ENCODE data around the gene C10orf71. TPM values are rescaled to one million over a fixed set of nuclear protein-coding genes. Genes with fewer than 3 reads are reported as not detected.

Gene C10orf71
- total and polyA plus RNA-seq, 2 donors from 2014 or later = 0.28 TPM; not detected in 1

DNA sequence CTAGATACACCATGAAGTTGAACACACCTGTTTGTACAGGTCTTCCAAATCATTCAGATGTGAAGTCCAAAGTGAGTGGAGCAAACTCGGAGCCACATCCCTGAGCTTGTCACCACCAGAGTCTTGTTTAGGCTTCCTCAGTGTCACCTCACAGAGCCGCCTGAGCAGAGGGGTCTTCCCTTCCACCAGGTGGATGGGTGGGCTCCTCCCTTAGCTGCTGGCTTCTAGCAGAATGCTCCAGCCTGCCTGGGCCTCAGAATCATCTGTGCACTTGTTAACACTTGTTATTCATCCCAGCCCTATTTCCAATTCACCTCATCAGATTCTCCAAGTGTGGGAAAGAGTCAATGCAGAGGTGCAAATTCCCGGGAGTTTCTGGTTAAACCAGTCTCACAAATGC is 32.5 kb downstream of the C10orf71 start:
- no peaks in the 10 kb centered on the region for H3K4me1 ChIP-seq (ENCODE audit: control insufficient read depth in 2 of 3, insufficient read depth in 2 of 3, low read depth in 1 of 3, low read length in 3 of 3)
- H3K36me3 ChIP-seq (ENCODE audit: control insufficient read depth in 2 of 3, insufficient read depth in 3 of 3, low read length in 3 of 3) = no peaks in the 10 kb centered on the region
- intact Hi-C loops (cut with DNase I) = no loop called here
- no peaks in the 10 kb centered on the region for H3K9me3 ChIP-seq (ENCODE audit: control insufficient read depth in 2 of 3, insufficient read depth in 1 of 3, low read length in 3 of 3)
- DNase-seq (no peak), FAIRE-seq (no peak)
- no peak for TF ChIP-seq CTCF (IDR thresholded peaks at IDR 0.05; ENCODE audit: borderline replicate concordance, extremely low read depth, insufficient read depth)
- H3K9ac ChIP-seq (ENCODE audit: low read length in 3 of 3) = no peak overlapping the region
- H3K27me3 ChIP-seq (ENCODE audit: control insufficient read depth, insufficient read depth, low read length) = no peaks in the 10 kb centered on the region
- no peak overlapping the region for H3K4me3 ChIP-seq (ENCODE audit: low read length in 3 of 3)
- H3K27ac ChIP-seq (ENCODE audit: low read depth in 2 of 2, low read length in 2 of 2) = no peak overlapping the region

DNA sequence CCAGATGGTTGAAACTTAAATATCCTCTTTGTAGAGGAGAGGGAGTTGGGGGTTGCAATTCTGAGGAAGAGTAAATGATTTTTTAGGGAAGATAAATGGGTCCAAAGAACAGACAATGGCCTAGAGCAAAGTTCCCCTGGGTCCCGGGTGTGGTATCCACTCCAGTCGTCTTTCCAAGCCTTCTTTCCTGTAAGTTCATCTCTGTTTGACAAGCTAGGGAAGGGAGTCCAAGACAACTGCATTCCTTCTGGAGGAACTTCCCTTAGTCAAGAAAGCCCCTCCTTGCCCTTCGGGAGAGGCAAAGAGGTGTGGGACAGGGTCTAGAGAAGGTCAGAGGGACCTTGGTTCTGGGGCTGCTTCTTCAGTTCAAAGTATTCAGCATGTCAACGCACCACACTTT is 33.4 kb downstream of the C10orf71 start:
- Histone ChIP-seq H3K9ac (ENCODE audit: low read length in 3 of 3) (no peak overlapping the region), H3K36me3 (ENCODE audit: control insufficient read depth in 2 of 3, insufficient read depth in 3 of 3, low read length in 3 of 3) (no peaks in the 10 kb centered on the region), H3K9me3 (ENCODE audit: control insufficient read depth in 2 of 3, insufficient read depth in 1 of 3, low read length in 3 of 3) (no peaks in the 10 kb centered on the region), H3K4me3 (ENCODE audit: low read length in 3 of 3) (no peak overlapping the region), H3K27ac (ENCODE audit: low read depth in 2 of 2, low read length in 2 of 2) (no peak overlapping the region), H3K27me3 (ENCODE audit: control insufficient read depth, insufficient read depth, low read length) (no peaks in the 10 kb centered on the region), H3K4me1 (ENCODE audit: control insufficient read depth in 2 of 3, insufficient read depth in 2 of 3, low read depth in 1 of 3, low read length in 3 of 3) (no peaks in the 10 kb centered on the region)
- DNase-seq = no peak
- intact Hi-C loops (cut with DNase I) = no loop called here
- no peak for TF ChIP-seq CTCF (IDR thresholded peaks at IDR 0.05; ENCODE audit: borderline replicate concordance, extremely low read depth, insufficient read depth)
- FAIRE-seq = no peak

- no peak overlapping the region for H3K4me3 ChIP-seq (ENCODE audit: low read length in 3 of 3)
- no peak overlapping the region for H3K27ac ChIP-seq (ENCODE audit: low read depth in 2 of 2, low read length in 2 of 2)
- H3K9ac ChIP-seq (ENCODE audit: low read length in 3 of 3) = no peak overlapping the region
- no peaks in the 10 kb centered on the region for H3K36me3 ChIP-seq (ENCODE audit: control insufficient read depth in 2 of 3, insufficient read depth in 3 of 3, low read length in 3 of 3)
- no peaks in the 10 kb centered on the region for H3K9me3 ChIP-seq (ENCODE audit: control insufficient read depth in 2 of 3, insufficient read depth in 1 of 3, low read length in 3 of 3)
- no peak for TF ChIP-seq CTCF (IDR thresholded peaks at IDR 0.05; ENCODE audit: borderline replicate concordance, extremely low read depth, insufficient read depth)
- intact Hi-C loops (cut with DNase I) = no loop called here
- H3K27me3 ChIP-seq (ENCODE audit: control insufficient read depth, insufficient read depth, low read length) = no peaks in the 10 kb centered on the region
- FAIRE-seq (no peak), DNase-seq (no peak)
- no peaks in the 10 kb centered on the region for H3K4me1 ChIP-seq (ENCODE audit: control insufficient read depth in 2 of 3, insufficient read depth in 2 of 3, low read depth in 1 of 3, low read length in 3 of 3)
Observed at GRCh38 chr10:49332768-49333167, 33.8 kb downstream of the C10orf71 start.

GRCh38 chr10:49333192-49333591 is 34.2 kb downstream of the C10orf71 start:
- H3K27me3 ChIP-seq (ENCODE audit: control insufficient read depth, insufficient read depth, low read length) = no peaks in the 10 kb centered on the region

More at GRCh38 chr10:49333192-49333591, 34.2 kb downstream of the C10orf71 start:
- Histone ChIP-seq H3K4me3 (ENCODE audit: low read length in 3 of 3) (no peak overlapping the region), H3K4me1 (ENCODE audit: control insufficient read depth in 2 of 3, insufficient read depth in 2 of 3, low read depth in 1 of 3, low read length in 3 of 3) (no peaks in the 10 kb centered on the region), H3K9ac (ENCODE audit: low read length in 3 of 3) (no peak overlapping the region), H3K27ac (ENCODE audit: low read depth in 2 of 2, low read length in 2 of 2) (no peak overlapping the region), H3K9me3 (ENCODE audit: control insufficient read depth in 2 of 3, insufficient read depth in 1 of 3, low read length in 3 of 3) (no peaks in the 10 kb centered on the region), H3K36me3 (ENCODE audit: control insufficient read depth in 2 of 3, insufficient read depth in 3 of 3, low read length in 3 of 3) (no peaks in the 10 kb centered on the region)
- TF ChIP-seq CTCF (IDR thresholded peaks at IDR 0.05; ENCODE audit: borderline replicate concordance, extremely low read depth, insufficient read depth) = no peak
- DNase-seq (no peak), FAIRE-seq (no peak)
- intact Hi-C loops (cut with DNase I) = no loop called here
